Thoracic aorta (tissue), 2 donors: ENCODE data around the gene PPP1R26. TPM values are rescaled to one million over a fixed set of nuclear protein-coding genes. Genes with fewer than 3 reads are reported as not detected.
A peak's percentile ranks its signal among the peaks of the same experiment; 100 is the strongest.

ENCODE experiments used
- ATAC-seq: fragments of 150-250 bp; one replicate; pipeline ENCODE4 v1.8.0; 2017; ENCODE audit warnings: low read depth; ENCODE audit not compliant: insufficient number of reproducible peaks, low FRiP score
- DNase-seq: peaks from one replicate; pipeline ENCODE4 v3.0.0-alpha.2; 2020; ENCODE audit warnings: low spot score
- H3K27ac ChIP-seq, 2 donors: fragments of 200-600 bp; sonication (generic); 1 replicate in 1 of 2; 2 replicates in 1 of 2; pipeline ENCODE4 v1.5.1; 2016; ENCODE audit warnings: mild to moderate bottlenecking in 2 of 2, moderate library complexity in 2 of 2
- H3K27me3 ChIP-seq: fragments of 200-600 bp; sonication (generic); replicated peaks from 2 replicates; pipeline ENCODE4 v1.6.0; 2016; ENCODE audit warnings: mild to moderate bottlenecking; ENCODE audit not compliant: insufficient read depth
- H3K36me3 ChIP-seq: fragments of 200-600 bp; sonication (generic); one replicate; pipeline ENCODE4 v1.5.1; 2016
- H3K4me1 ChIP-seq, 2 donors: fragments of 200-600 bp; sonication (generic); 1 replicate in 1 of 2; 2 replicates in 1 of 2; pipeline versions ENCODE4 v1.5.1 to v1.6.0; 2016; ENCODE audit warnings: low read depth in 2 of 2, mild to moderate bottlenecking in 1 of 2; ENCODE audit not compliant: control insufficient read depth in 1 of 2
- H3K4me3 ChIP-seq: fragments of 200-600 bp; sonication (generic); 2 replicates; pipeline ENCODE4 v1.5.1; 2016; ENCODE audit warnings: mild to moderate bottlenecking
- H3K9me3 ChIP-seq: fragments of 200-600 bp; sonication (generic); 2 replicates; pipeline ENCODE4 v1.5.1; 2016
- total RNA-seq, 2 donors: library from RNA; depleted of rRNA; stranded (reverse); fragments of >200 nt; gene quantifications; one replicate each; pipeline versions ENCODE4 v1.1.0 to v1.2.3, GENCODE V29; 2016
- TF ChIP-seq, protein P1 (sequence below): fragments of 200-600 bp; sonication (generic); IDR thresholded peaks from one replicate; pipeline ENCODE4 v1.5.1; 2019; ENCODE audit warnings: antibody characterized with exemption

Gene PPP1R26
- total RNA-seq, 2 donors from 2014 or later, result 11.9 to 17.6 TPM

DNA sequence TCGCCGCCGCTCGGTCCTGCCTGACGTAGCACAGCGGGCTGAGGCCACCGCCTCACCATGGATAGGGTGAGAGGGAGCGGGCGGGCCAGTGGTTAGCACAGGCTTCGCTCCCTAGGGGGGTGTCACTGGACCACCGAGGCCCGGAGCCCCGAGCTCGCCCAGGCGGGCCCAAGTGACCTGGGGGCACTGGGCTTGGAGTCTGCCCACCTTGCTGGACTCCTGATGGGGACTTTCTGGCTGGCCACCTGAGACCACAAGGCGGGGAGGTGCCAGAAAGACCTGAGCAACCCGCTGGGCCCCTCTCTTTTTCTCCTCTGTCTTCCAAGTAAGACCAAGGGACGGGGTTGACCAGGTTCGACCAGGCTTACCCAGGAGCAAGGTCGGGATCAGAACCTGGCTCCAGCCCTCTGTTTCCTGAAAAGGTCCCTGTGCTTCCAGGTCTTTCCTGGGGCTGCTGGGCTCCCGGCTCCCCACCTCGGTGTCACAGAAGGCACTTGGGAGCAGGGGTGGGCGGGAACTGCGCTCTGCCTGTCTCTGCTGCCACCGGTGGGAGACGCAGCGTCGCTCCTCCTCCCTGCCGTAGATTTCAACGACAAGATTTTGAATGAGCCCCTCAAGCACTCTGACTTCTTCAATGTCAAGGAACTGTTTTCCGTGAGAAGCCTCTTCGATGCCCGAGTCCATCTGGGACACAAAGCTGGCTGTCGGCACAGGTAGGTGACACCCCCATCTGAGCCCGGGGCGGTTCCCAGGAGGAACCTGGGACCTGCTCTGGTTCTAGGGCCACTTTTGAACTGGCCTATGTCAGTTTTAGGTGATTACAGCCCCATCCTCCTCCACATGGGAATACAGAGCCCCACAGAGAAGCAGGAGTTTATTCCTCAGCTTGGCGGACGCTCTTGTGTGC is 21.9 kb downstream of the PPP1R26 start:
- H3K4me1 ChIP-seq, result peaks cover 3 to 23% of the 10 kb centered on the region in 2 donors
- H3K27me3 ChIP-seq, result no peaks in the 10 kb centered on the region
- ATAC-seq, result no peak
- peak overlapping the region; percentile 90 for H3K4me3 ChIP-seq
- H3K27ac ChIP-seq, result no peak overlapping the region
- TF ChIP-seq, protein P1, sequence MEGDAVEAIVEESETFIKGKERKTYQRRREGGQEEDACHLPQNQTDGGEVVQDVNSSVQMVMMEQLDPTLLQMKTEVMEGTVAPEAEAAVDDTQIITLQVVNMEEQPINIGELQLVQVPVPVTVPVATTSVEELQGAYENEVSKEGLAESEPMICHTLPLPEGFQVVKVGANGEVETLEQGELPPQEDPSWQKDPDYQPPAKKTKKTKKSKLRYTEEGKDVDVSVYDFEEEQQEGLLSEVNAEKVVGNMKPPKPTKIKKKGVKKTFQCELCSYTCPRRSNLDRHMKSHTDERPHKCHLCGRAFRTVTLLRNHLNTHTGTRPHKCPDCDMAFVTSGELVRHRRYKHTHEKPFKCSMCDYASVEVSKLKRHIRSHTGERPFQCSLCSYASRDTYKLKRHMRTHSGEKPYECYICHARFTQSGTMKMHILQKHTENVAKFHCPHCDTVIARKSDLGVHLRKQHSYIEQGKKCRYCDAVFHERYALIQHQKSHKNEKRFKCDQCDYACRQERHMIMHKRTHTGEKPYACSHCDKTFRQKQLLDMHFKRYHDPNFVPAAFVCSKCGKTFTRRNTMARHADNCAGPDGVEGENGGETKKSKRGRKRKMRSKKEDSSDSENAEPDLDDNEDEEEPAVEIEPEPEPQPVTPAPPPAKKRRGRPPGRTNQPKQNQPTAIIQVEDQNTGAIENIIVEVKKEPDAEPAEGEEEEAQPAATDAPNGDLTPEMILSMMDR, result no peak
- H3K9me3 ChIP-seq, result no peaks in the 10 kb centered on the region
- no peak for DNase-seq
- H3K36me3 ChIP-seq, result peaks cover 25% of the 10 kb centered on the region

DNA sequence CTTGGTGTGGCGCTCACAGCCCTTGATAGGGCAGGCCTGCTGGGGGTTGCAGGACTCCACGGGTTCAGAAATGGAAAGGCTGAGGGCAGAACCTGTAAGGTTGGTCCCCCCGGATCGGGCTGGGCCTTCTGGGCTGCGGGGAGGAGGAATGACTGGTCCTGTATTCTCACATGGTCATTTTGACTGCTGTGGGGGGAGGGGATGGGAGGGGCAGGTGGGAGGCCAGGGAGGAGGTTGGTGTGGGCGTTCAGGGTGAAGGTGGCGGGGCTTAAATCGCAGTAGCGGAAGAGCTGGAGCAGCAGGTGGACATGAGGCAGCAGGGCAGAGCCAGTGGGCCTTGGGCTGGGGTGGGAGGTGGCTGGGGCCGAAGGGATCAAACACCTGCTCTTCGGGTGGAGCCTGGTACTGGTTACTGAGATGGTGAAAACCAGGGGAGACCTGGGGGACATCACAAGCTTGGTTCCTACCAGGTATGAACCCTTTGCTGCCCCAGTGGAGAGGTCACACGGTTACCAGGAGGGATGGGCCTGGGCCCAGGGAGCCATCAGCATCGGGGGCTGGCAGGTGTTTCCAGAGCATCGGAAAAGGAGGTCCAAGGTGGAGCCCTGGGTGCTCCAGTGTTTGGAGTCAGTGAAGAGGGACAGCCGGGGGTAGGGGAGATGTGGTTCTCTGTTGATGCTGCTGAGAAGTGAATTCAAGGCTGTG is 22.7 kb downstream of the PPP1R26 start:
- no peaks in the 10 kb centered on the region for H3K9me3 ChIP-seq
- no peaks in the 10 kb centered on the region for H3K27me3 ChIP-seq
- H3K27ac ChIP-seq, result no peak overlapping the region
- DNase-seq (no peak), ATAC-seq (no peak)
- TF ChIP-seq, protein P1, result no peak
- no peak overlapping the region for H3K4me3 ChIP-seq
- peaks cover 25% of the 10 kb centered on the region for H3K36me3 ChIP-seq
- peaks cover 3 to 23% of the 10 kb centered on the region in 2 donors for H3K4me1 ChIP-seq

DNA sequence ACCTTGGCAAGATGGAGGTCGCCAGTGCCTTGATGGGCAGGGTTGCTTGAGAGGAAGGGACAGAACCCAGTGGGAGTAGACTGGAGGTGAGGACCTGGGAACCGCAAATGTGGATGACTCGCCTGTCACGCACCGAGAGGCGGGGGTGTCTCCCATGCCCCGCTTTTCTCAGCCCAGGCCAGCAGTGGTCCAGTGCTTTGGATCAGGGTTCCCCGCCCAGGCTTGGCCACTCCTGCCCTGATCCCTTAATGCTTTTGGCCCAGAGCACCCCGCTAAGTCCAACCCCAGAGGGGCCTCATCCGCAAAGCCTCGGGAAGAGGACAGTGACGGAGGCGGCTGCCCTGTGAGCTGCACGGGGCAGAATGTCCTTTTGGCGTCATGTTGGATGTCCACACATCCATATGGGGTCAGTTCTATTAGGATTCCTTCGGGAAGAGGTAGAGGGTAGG is 23.3 kb downstream of the PPP1R26 start:
- H3K4me3 ChIP-seq, result no peak overlapping the region
- H3K4me1 ChIP-seq, result peaks cover 3 to 23% of the 10 kb centered on the region in 2 donors
- no peak overlapping the region for H3K27ac ChIP-seq
- ATAC-seq (no peak), DNase-seq (no peak)
- H3K36me3 ChIP-seq, result peaks cover 25% of the 10 kb centered on the region
- no peaks in the 10 kb centered on the region for H3K27me3 ChIP-seq
- H3K9me3 ChIP-seq, result no peaks in the 10 kb centered on the region
- TF ChIP-seq, protein P1, result no peak

DNA sequence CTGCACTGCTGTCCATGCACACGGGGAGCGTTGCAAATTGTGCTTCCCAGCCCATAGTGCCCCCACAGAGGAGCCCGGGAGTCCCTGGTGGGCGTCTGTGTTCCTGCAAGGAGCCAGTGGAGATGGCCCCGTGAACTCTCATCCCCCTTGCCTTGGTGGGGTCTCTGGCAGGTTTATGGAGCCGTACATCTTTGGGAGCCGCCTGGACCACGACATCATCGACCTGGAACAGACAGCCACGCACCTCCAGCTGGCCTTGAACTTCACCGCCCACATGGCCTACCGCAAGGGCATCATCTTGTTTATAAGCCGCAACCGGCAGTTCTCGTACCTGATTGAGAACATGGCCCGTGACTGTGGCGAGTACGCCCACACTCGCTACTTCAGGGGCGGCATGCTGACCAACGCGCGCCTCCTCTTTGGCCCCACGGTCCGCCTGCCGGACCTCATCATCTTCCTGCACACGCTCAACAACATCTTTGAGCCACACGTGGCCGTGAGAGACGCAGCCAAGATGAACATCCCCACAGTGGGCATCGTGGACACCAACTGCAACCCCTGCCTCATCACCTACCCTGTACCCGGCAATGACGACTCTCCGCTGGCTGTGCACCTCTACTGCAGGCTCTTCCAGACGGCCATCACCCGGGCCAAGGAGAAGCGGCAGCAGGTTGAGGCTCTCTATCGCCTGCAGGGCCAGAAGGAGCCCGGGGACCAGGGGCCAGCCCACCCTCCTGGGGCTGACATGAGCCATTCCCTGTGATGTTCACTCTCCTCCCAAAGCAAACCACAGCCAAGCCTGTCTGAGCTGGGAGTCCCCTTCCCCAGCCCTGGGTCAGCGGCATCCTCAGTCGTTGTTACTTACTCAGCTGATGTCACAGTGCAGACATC is 24.0 kb downstream of the PPP1R26 start:
- TF ChIP-seq, protein P1, result no peak
- Histone ChIP-seq H3K9me3 (no peaks in the 10 kb centered on the region), H3K36me3 (peaks cover 25% of the 10 kb centered on the region), H3K4me1 (peaks cover 3 to 23% of the 10 kb centered on the region in 2 donors), H3K27me3 (no peaks in the 10 kb centered on the region), H3K4me3 (no peak overlapping the region), H3K27ac (no peak overlapping the region)
- no peak for DNase-seq
- no peak for ATAC-seq
